Kasumi-1 (cell line): ENCODE measurements around the gene KRT2.

Experiments used
- DNase-seq, 2 experiments: peaks; one replicate each; lab custom pipeline; 2025; lab: John Stamatoyannopoulos, UW

Gene KRT2

GRCh38 chr12:52637299-52637698 is 14.7 kb downstream of the KRT2 start:
- no peak for DNase-seq

DNA sequence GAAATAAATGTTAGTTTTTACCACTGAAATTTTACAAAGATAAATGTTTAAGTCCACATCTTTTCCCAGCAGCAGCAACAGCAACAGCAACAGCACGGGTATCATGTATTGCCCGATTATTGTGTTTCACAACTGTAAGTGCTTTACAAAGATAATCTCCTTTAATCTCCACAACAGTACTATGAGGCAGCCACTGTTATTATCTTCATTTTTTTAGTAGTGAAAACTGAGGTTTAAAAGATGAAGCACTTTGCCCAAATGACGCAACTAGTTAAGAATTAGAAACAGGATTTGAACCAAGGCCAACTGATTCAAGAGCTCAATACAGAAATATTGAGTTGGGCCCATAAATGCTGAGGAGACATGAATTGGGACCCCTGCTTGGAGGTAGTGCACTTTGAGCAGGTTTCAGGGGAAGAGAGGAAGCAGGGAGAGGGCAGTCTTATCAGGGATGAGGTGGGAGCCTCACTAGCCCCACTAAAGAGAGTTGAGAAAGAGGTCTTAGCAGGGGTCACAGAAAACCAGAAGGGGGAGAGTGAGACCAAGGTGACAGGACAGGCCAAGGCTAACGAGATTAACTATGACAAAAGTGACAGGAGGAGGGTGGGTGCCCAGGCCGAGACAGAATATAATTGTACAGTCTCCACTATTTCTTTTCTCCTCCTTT is 15.3 kb downstream of the KRT2 start:
- no peak for DNase-seq

DNA sequence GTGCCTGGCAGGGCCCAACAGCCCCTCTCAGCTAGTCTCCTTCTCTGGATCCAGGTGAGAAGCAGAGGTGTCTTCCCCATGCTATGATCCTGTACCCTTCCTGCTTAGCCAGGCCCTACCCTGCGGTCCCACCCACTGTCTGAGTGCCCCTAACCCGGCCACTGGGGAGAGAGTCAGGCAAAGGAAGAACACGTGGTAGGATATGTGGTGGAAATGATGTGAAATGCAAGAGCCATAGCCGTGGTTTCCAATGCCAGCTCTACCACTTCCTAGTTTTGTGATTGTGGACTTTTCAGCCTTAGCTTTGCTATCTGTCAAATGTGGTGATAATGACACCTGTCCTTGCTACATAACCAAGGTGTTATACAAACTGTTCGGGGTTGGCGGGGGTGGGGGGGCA is 15.8 kb downstream of the KRT2 start:
- DNase-seq = no peak

- DNase-seq = no peak
Measured at GRCh38 chr12:52634266-52635056, 17.6 kb downstream of the KRT2 start.

DNA sequence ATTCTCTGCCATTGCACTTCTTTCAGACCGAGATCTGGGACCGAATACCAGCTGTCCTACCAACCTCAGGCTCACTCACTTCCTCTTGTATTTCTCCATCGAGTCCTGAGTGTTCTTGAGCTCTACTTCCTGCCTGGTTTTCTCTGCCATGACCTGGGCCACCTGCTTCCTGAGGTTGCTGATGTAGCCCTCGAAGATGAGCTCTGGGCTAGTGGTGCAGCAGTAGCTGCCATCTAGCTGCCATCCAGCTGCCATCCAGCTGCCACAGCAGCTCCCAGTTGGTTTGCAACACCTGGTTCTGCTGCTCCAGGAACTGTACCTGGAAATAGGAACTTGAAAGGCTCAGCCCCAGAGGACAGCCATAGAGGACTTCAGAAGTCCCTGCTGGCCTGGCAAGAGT is 18.6 kb downstream of the KRT2 start:
- peak; percentile 2 to 5 for DNase-seq

- DNase-seq = no peak
Measured at GRCh38 chr12:52632656-52633055, 19.4 kb downstream of the KRT2 start.

DNA sequence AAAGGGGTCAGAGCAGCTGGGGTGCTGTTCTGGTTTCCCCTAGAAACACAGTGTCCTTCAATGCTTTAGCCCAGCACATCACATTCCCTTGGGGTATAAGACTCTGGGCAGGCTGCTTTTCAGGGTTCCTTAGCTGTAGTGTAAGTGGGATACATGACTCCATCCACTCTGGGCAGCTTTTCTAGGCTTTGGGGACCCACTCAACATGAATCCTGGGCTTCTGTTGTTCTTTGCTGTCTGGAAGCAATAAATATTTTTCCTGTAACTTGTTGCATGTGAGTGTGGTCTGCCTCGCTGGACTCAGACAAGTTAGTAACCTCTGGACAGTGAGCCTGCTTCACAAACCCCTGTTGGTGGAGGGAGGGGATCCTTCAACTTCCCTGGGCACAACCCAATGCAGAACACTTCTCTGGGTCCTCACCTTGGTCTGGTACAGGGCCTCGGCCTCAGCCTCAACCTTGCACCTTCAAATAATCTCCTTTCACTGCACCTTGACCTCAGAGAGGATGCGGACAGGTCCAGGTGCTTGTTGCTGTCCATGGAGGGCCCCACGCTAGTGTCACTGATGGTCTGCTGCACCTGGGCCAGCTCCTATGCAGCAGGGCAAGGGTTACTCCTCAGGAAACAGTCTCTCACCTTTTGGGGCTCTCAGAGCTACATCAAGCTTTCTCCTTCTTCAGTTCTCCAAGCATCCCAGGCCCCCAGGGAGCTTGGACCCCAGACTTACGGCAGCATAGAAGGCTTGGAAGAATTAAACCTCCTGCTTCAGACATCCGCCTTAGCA is 20.1 kb downstream of the KRT2 start:
- DNase-seq = no peak

GRCh38 chr12:52631264-52631663 is 20.7 kb downstream of the KRT2 start:
- no peak for DNase-seq

DNA sequence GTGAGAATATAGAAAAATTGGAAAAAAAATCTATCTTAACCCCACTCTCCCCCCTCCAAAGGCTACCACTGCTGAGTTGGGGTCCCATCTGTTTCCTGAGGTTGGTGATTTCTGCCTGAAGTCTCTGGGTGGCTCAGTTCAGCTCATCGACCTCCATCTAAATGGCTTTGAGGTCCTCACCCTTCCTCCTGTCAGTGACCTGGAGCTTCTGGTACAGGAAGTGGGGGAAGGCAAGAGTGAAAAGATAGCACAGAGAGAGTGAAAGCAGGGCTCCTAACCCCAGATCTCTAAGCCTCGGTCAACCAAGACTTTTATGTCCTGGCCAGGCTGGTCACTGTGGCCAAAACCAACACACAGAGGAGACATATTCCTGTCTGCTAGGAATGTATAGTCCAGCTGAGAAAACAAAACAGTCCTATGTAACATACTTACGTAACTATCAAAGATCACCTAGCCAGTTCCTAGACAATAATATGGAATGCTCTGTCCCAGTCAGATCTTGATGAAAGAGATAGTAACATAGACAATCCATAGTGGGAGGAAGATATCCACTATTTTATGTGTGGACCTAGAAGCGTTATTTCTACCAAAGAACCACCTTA is 21.3 kb downstream of the KRT2 start:
- no peak for DNase-seq

DNA sequence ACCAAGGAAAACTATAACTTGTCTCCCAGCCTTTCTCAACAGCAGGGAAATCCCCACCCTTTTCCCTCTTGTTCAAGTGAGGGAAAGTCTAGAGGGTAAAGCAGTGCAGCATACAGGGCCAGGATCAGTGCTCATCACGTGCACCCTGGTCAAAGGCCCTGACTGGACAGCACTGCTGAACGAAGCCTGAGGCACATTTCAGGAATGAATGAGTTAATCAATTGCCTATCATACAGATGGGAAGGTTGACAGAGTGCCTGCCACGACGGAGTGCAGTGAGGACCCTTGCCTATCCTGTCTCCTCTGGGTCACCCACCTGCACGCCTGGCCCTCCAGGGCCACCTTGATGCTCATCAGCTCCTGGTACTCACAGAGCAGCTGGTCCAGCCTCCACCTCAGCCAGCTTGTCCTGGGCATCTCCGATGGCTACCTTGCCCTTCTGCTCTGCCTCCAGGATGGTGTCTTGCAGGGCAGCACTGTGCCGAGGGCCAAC is 22.0 kb downstream of the KRT2 start:
- DNase-seq = no peak

- no peak for DNase-seq
Measured at GRCh38 chr12:52629281-52630007, 22.6 kb downstream of the KRT2 start.

GRCh38 chr12:52628841-52629240 is 23.2 kb downstream of the KRT2 start:
- no peak for DNase-seq

DNA sequence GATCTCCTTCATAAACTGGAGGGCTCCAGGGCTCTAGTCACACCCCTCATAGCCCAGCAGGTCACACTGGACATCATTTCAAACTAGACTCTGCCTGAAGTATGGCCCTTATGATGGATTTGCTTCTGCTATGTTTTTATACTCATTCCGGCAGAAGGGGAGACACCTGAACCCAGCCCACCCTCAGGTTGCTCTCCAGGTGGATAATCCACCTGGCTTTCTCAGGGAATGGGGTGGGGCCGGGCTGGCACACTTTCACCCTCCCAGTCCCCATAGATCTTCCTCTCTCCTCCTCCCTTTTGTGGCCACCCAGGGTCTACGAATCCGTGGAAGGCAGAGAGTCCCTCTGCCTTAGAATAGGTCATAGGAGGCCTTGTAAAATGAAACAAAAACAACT is 23.9 kb downstream of the KRT2 start:
- DNase-seq = no peak

- DNase-seq = no peak
Measured at GRCh38 chr12:52627395-52628110, 24.5 kb downstream of the KRT2 start.

GRCh38 chr12:52622349-52622748 is 29.7 kb downstream of the KRT2 start:
- no peak for DNase-seq

DNA sequence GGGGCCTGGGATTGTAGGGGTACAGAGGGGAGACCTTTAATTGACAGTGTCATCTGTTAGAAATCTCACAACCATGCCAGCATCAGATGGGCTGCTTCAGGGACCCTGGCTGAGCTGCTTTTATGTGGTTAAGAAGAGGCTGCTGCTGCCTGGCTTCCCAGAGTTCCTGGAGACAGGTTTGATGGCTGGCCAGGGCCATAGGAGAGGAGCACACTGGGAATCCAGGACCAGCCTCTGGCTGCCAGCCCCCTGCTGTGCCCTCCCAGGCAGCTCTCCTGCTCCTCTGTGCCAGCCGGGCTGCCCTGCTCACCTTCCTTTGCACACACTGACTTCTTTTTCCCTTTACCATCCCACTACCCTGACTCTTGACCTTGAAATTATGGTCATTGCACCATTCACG is 33.1 kb downstream of the KRT2 start:
- no peak for DNase-seq

GRCh38 chr12:52618216-52618615 is 33.8 kb downstream of the KRT2 start, which contains the start of gene KRT73:
TSS of gene KRT73 (minus strand) at chr12:52618559. CDS start at chr12:52618524, 35 bp downstream.
- DNase-seq = no peak

DNA sequence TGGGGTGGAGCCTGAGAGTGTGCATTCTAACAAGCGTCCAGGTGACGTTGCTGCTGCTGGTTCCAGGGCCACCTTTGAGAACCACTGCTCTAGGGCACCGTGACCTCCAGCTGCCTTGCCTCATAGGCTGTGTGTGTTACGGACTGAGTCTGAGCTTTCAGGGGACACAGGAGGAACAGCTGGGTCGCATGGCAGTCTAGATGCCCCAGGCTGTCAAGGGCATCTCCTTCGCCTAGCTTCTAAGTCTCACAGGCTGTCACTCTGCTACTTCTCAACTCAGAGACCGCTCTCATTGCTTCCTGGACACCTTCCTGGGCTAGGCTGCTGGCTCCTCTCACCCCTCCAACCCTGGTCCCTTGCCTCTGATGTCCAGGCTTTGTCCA is 34.6 kb downstream of the KRT2 start:
- no peak for DNase-seq

DNA sequence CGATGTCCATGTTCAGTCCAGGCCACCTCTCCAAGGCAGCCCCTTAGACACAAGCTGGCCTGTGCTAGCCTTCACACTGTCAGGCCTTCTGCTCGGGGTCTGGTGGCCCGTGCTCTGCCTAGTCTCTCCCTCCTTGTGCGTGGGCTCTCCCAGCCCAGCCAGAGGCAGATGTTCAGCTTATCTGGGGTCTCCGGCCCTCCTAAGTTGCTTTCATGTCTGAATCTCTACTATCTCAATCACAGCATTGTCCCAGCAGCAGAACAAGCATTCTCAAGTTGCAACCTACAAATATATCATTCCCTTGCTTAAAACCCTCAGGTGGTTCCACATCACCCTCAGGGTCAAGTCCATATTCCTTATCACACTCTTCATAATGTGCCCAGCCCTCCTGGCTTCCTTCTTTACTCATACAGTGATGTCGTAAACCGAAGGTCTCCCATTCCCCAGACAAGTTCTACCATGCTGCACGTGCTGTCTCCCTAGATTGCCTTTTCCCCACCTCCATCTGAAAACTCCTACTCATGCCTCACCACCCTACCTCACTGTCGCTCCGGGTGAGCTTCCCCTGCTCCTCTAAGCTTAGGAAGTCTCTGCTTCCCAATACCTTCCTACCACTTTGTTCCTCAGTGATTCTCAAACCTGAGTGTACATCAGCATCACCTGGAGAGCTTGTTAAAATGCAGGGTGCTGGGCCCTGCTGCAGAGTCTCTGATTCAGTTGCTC is 35.2 kb downstream of the KRT2 start:
- DNase-seq = no peak

GRCh38 chr12:52615912-52616311 is 36.1 kb downstream of the KRT2 start:
- DNase-seq = no peak
